Memory B cell (primary cell): ENCODE measurements around the gene GNAQ.
"Not testable (repeated sequence)": the region's sequence is repeated elsewhere in the genome, so short reads cannot be mapped to it uniquely, and the experiment has no call there.

Experiments
- ATAC-seq: fragments of 150-1000 bp; cut with Tn5 transposase; 2 replicates; pipeline ENCODE4 v1.10.0; 2021; ENCODE audit warnings: low read depth, mild to moderate bottlenecking, moderate library complexity
- DNase-seq, 2 donors: peaks; one replicate each; pipeline ENCODE4 v3.0.0; 2022; ENCODE audit warnings: low spot score in 2 of 2
- H3K27ac Mint-ChIP-seq: one replicate; pipeline ENCODE4 v1.8.0; 2022; ENCODE audit warnings: mild to moderate bottlenecking, moderate library complexity, mixed read lengths
- H3K27me3 Mint-ChIP-seq: one replicate; pipeline ENCODE4 v1.8.0; 2022; ENCODE audit warnings: mixed read lengths
- H3K36me3 Mint-ChIP-seq: one replicate; pipeline ENCODE4 v1.8.0; 2022; ENCODE audit warnings: mild to moderate bottlenecking, mixed read lengths
- H3K4me1 Mint-ChIP-seq: one replicate; pipeline ENCODE4 v1.8.0; 2022; ENCODE audit warnings: mixed read lengths
- H3K4me3 Mint-ChIP-seq: one replicate; pipeline ENCODE4 v1.8.0; 2022; ENCODE audit warnings: mild to moderate bottlenecking, moderate library complexity, mixed read lengths
- H3K9me3 Mint-ChIP-seq: one replicate; pipeline ENCODE4 v1.8.0; 2022; ENCODE audit warnings: mixed read lengths

The GNAQ gene

DNA sequence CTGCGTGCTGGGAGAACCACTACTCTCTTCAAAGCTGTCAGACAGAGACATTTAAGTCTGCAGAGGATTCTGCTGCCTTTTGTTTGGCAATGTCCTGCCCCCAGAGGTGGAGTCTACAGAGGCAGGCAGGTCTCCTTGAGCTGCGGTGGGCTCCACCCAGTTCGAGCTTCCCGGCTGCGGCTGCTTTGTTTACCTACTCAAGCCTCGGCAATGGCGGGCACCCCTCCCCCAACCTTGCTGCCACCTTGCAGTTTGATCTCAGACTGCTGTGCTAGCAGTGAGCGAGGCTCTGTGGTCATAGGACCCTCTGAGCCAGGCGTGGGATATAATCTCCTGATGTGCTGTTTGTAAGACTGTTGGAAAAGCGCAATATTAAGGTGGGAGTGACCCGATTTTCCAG is 343.9 kb downstream of the GNAQ start:
- H3K27me3 Mint-ChIP-seq, H3K4me3 Mint-ChIP-seq, H3K4me1 Mint-ChIP-seq, DNase-seq, H3K36me3 Mint-ChIP-seq, H3K9me3 Mint-ChIP-seq, H3K27ac Mint-ChIP-seq, ATAC-seq: not testable (repeated sequence)

DNA sequence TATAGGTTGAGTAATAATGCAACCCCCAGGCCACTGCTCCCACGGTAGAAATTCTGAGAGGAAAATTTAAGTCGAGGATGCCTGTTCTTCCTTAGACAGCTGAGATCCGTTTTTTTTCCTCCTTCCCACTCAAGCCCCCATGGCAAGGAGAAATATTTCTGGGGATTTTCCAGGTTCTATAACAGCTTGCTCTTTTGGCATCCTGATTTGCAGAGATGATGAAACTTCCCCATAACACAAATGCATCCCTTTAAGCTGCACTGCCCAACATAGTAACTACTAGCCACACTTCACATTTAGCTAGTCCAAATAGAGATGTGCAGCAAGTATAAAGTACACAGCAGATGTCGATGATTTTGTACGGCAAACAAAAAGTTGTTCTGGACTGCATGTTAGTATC is 351.0 kb downstream of the GNAQ start:
- no peak for ATAC-seq

DNA sequence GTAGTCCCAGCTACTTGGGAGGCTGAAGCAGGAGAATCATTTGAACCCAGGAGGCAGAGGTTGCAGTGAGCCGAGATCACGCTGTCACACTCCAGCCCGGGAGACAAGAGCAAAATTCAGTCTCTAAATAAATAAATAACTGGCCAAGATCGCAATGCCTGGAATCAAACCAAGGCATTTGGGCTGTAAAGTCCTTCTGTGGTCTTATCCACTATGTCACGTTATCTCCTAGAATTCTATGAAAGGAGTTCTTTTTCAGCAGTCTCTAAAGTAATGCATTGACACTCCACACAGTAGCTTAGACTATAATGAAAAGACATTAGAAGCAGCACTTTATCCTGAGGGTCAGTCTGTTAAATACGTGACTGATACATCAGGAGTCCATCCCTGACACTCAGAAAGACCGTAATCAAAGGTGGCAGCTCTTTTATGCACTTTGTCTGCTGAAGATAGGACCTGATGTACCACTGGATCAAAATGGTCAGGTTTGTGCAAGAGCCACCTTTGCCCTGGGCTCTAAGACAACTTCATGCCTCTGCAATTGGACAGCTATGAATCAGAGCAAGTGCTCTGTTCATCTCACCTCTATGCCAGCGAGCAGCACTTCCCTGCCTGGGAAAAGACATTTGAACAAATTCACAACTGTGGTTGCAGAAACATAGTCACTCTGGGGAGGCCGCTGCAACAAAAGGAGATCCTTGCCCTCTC is 351.8 kb downstream of the GNAQ start:
- H3K4me3 Mint-ChIP-seq, result no peak overlapping the region
- H3K27me3 Mint-ChIP-seq, result no peaks in the 10 kb centered on the region
- ATAC-seq (no peak), DNase-seq (no peak)
- no peak overlapping the region for H3K27ac Mint-ChIP-seq
- no peaks in the 10 kb centered on the region for H3K36me3 Mint-ChIP-seq
- no peaks in the 10 kb centered on the region for H3K4me1 Mint-ChIP-seq
- H3K9me3 Mint-ChIP-seq, result peaks cover 2% of the 10 kb centered on the region

More for the DNA sequence above, 351.0 kb downstream of the GNAQ start:
- no peak for DNase-seq
- Mint-ChIP-seq H3K36me3 (no peaks in the 10 kb centered on the region), H3K4me3 (no peak overlapping the region), H3K27me3 (no peaks in the 10 kb centered on the region), H3K4me1 (no peaks in the 10 kb centered on the region), H3K27ac (no peak overlapping the region), H3K9me3 (peaks cover 2% of the 10 kb centered on the region)

DNA sequence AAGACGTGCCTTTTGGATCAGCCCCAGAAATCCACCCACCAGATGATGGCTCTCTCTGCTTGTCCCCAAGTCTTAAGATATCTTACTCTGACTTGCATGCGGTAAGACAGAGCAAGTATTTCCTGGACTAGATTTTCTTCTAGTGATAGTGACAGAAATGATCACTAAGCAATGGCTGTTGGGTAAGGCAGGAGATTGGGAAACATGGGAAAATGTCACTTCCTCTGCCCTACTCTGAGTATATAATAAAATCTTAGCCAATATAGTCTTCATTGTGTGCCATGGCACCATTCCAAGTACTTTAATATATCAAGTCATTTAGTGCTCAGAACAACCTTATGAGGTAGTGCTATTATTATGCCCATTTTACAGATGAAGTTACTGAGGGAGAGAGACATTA is 352.5 kb downstream of the GNAQ start:
- Mint-ChIP-seq H3K4me1 (no peaks in the 10 kb centered on the region), H3K4me3 (no peak overlapping the region)
- ATAC-seq, result no peak

DNA sequence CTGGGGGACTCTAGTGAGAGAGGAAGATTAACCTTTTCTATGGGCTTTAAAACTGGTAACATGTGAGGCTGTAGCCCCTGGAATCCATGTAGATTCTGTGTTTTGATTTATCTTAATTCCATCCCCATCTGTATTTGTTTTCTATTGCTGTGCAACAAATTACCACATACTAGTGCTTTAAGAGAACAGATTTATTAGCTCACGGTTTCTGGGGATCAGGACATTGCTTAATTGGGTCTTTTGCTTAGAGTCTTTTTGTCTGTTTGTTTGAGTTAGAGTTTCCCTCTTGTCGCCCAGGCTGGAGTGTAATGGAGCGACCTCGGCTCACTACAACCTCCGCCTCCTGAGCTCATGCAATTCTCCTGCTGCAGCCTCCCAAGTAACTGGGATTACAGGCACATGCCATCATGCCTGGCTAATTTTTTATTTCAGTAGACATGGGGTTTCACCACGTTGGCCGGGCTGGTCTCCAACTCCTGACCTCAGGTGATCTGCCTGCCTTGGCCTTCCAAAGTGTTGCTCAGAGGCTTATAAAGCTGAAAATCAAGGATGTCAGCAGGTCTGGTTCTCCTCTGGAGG is 353.6 kb downstream of the GNAQ start:
- Mint-ChIP-seq H3K36me3 (no peaks in the 10 kb centered on the region), H3K27ac (no peak overlapping the region), H3K4me3 (no peak overlapping the region), H3K4me1 (no peaks in the 10 kb centered on the region), H3K9me3 (no peaks in the 10 kb centered on the region), H3K27me3 (no peaks in the 10 kb centered on the region)
- DNase-seq (no peak), ATAC-seq (no peak)

More for the DNA sequence above, 352.5 kb downstream of the GNAQ start:
- Mint-ChIP-seq H3K27me3 (no peaks in the 10 kb centered on the region), H3K9me3 (no peaks in the 10 kb centered on the region), H3K36me3 (no peaks in the 10 kb centered on the region), H3K27ac (no peak overlapping the region)
- no peak for DNase-seq

DNA sequence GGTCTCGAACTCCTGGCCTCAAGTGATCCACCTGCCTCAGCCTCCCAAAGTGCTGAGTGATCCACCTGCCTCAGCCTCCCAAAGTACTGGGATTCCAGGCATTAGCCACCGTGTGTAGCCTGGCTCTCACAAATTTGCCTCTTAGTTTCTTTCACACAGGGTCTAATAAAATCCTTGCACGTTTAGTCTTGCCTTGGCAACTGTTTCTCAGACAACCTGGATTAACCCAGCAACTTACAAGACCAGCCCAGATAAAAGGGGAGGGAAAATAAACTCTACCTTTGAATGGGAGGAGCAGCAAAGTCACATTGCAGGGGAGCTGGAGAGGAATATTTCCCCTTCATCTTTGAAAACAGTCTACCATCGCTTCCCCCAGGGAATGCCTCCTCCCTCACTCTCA is 354.2 kb downstream of the GNAQ start:
- H3K9me3 Mint-ChIP-seq, result no peaks in the 10 kb centered on the region
- no peak overlapping the region for H3K27ac Mint-ChIP-seq
- DNase-seq (no peak), ATAC-seq (no peak)
- H3K36me3 Mint-ChIP-seq, result no peaks in the 10 kb centered on the region
- H3K27me3 Mint-ChIP-seq, result no peaks in the 10 kb centered on the region
- H3K4me1 Mint-ChIP-seq, result no peaks in the 10 kb centered on the region
- no peak overlapping the region for H3K4me3 Mint-ChIP-seq

DNA sequence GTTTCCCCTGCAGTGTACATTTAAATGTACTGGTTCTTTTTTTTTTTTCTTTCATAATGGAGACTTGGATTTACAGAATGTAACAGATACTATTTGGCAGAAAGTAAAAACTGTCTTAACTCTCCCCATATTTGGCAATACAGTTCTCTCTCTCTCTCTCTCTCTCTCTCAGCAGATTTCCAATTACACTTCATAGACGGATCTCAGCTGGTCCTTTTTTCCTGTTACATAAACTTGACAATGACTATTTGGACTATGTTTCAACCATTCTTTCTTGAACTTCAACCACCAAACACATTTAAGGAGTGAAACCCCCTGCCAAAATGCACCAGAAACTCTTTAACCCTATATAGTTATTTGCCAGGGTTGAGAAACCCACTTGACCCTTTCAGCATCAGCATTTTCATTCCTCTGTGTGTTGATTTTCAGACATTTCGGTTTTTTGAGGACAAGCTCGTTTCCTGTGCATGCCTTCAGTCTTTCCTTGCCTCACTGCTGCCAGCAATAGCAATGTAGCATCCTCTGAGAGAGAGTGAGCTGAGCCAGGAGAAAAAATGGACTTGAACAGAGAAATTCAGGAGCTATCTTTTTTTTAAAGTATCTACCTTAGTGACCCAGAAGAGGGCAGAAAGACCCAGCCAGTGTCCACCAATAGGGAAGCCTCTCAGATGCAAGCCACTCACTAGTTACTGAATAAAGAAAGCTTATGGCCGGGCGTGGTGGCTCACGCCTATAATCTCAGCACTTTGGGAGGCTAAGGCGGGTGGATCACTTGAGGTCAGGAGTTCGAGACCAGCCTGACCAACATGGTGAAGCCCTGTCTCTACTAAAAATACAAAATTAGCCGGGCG is 357.4 kb downstream of the GNAQ start:
- Mint-ChIP-seq H3K4me1 (no peaks in the 10 kb centered on the region), H3K4me3 (no peak overlapping the region), H3K9me3 (no peaks in the 10 kb centered on the region), H3K36me3 (no peaks in the 10 kb centered on the region), H3K27me3 (no peaks in the 10 kb centered on the region), H3K27ac (no peak overlapping the region)
- DNase-seq (no peak), ATAC-seq (no peak)

DNA sequence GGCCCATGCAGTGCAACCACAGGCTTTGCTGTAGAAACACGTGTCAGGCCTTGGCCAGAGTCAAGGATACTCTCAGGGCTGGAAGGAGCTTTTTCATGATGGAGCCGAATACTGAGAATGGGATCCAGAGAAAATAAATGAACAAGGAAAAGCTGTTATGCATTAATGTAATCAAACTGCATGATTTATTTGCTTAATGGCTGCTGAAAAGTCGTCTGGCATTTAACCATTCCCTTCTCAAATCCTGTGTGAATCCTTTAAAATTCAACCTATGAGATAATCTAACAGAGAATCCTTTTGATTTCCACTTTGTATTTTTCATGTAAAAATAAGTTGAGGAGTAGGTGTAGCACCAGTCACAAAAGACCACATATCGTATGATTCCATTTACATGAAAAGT is 359.4 kb downstream of the GNAQ start:
- Mint-ChIP-seq H3K9me3 (no peaks in the 10 kb centered on the region), H3K27ac (no peak overlapping the region), H3K27me3 (no peaks in the 10 kb centered on the region), H3K36me3 (no peaks in the 10 kb centered on the region), H3K4me1 (no peaks in the 10 kb centered on the region), H3K4me3 (no peak overlapping the region)
- ATAC-seq, result no peak
- DNase-seq, result no peak

DNA sequence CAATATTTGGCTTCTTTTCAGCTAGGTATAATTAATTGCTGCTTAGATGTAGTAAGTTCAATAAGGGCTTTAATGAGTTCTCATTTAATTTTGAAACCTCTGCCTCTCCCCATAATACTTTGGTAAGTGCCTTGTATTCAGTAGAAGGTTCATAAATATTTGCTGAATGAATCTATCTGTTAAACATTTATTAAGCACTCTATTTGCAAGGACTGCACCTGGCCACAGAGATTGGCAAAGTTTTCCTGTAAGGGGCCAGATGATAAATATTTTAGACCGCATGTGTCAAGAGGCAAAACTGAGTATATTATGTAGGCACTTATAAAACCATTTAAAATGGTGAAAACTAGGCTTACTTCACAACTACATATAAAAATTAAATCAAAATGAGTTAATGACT is 364.5 kb downstream of the GNAQ start:
- Mint-ChIP-seq H3K4me1 (no peaks in the 10 kb centered on the region), H3K9me3 (no peaks in the 10 kb centered on the region), H3K27me3 (peaks cover 2% of the 10 kb centered on the region), H3K4me3 (no peak overlapping the region), H3K27ac (no peak overlapping the region), H3K36me3 (no peaks in the 10 kb centered on the region)
- DNase-seq (no peak), ATAC-seq (no peak)
